ENCODE measurements around the gene POLD1. TPM values are rescaled to one million over a fixed set of nuclear protein-coding genes. Genes with fewer than 3 reads are reported as not detected.

The POLD1 gene
- total RNA-seq, 1 donor from 2014 or later = 91.8 TPM

DNA sequence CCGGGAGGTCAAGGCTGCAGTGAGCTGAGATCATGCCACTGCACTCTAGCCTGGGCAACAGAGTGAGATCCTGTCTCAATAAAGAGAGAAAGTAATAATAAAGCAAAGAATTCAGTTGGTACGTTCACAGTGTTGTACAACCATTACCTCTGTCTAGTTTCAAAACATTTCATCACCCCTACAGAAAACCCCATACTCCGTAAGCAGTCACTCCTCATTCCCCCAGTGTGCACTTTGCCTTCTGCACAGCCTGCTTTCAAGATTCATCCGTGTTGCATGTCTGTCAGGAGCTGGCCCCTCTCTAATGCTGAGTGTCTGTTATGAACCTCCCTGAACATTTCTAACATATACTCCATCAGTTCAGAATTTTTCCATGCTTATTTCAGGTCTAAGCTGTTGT lies 9.4 kb downstream of the POLD1 start:
- no peak for DNase-seq (ENCODE audit: extremely low spot score, unreplicated experiment)
- H3K4me1 Mint-ChIP-seq (ENCODE audit: unreplicated experiment) = peaks cover 4% of the 10 kb centered on the region
- H3K36me3 Mint-ChIP-seq = peaks cover 26% of the 10 kb centered on the region

GRCh38 chr19:50394017-50394416 lies 9.9 kb downstream of the POLD1 start:
- Mint-ChIP-seq H3K36me3 (peaks cover 26% of the 10 kb centered on the region), H3K27ac (no peak overlapping the region), H3K4me1 (ENCODE audit: unreplicated experiment) (peaks cover 4% of the 10 kb centered on the region), H3K27me3 (no peaks in the 10 kb centered on the region), H3K9me3 (no peaks in the 10 kb centered on the region), H3K4me3 (no peak overlapping the region)
- TF ChIP-seq, protein P1, sequence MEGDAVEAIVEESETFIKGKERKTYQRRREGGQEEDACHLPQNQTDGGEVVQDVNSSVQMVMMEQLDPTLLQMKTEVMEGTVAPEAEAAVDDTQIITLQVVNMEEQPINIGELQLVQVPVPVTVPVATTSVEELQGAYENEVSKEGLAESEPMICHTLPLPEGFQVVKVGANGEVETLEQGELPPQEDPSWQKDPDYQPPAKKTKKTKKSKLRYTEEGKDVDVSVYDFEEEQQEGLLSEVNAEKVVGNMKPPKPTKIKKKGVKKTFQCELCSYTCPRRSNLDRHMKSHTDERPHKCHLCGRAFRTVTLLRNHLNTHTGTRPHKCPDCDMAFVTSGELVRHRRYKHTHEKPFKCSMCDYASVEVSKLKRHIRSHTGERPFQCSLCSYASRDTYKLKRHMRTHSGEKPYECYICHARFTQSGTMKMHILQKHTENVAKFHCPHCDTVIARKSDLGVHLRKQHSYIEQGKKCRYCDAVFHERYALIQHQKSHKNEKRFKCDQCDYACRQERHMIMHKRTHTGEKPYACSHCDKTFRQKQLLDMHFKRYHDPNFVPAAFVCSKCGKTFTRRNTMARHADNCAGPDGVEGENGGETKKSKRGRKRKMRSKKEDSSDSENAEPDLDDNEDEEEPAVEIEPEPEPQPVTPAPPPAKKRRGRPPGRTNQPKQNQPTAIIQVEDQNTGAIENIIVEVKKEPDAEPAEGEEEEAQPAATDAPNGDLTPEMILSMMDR (conservative IDR thresholded peaks at IDR 0.05) = no peak
- no peak for DNase-seq (ENCODE audit: extremely low spot score, unreplicated experiment)

More for the DNA sequence above, 9.4 kb downstream of the POLD1 start:
- Mint-ChIP-seq H3K27me3 (no peaks in the 10 kb centered on the region), H3K4me3 (no peak overlapping the region), H3K9me3 (no peaks in the 10 kb centered on the region), H3K27ac (no peak overlapping the region)
- TF ChIP-seq, protein P1 (conservative IDR thresholded peaks at IDR 0.05) = no peak

GRCh38 chr19:50398675-50399367 lies 14.7 kb downstream of the POLD1 start:
- Mint-ChIP-seq H3K9me3 (no peaks in the 10 kb centered on the region), H3K36me3 (peaks cover 18% of the 10 kb centered on the region), H3K4me3 (no peak overlapping the region), H3K27me3 (no peaks in the 10 kb centered on the region), H3K4me1 (ENCODE audit: unreplicated experiment) (peaks cover 4% of the 10 kb centered on the region), H3K27ac (no peak overlapping the region)
- TF ChIP-seq, protein P1 (conservative IDR thresholded peaks at IDR 0.05) = no peak
- no peak for DNase-seq (ENCODE audit: extremely low spot score, unreplicated experiment)

DNA sequence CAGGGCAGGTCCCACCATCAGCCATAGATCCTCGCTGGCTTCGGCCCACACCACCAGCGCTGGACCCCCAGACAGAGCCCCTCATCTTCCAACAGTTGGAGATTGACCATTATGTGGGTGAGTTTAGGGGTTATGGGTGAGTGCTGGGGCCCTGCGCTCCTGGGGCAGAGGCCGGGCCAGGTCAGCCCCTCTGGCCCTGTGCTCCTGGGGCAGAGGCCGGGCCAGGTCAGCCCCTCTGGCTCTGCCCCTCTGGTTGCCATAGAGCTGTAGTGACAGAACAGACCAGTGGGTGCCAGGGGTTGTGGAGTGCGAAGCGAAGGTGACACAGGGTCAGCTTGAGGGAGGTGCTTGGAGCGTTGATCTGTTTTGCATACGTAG lies 15.2 kb downstream of the POLD1 start:
- H3K4me1 Mint-ChIP-seq (ENCODE audit: unreplicated experiment) = peaks cover 4% of the 10 kb centered on the region

DNA sequence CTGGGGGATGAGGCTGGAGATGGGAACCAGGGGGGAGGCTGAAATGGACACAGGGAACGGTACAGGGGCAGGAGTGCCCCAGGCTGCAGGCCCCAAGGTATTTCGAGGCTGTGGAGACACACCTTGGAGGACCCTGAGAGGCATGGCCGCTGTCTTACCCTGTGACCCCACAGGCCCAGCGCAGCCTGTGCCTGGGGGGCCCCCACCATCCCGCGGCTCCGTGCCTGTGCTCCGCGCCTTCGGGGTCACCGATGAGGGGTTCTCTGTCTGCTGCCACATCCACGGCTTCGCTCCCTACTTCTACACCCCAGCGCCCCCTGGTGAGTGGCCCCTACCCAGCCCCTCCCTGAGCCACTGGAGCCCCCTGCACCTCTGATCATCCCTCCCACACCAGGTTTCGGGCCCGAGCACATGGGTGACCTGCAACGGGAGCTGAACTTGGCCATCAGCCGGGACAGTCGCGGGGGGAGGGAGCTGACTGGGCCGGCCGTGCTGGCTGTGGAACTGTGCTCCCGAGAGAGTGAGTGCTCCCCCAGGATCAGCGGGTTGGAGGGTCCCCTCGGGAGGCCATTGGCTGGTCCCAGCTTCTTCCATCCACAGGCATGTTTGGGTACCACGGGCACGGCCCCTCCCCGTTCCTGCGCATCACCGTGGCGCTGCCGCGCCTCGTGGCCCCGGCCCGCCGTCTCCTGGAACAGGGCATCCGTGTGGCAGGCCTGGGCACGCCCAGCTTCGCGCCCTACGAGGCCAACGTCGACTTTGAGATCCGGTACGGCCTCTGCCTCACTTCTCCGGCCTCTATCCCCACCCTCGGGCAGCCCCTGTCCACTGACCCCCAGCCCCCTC lies 17.7 kb downstream of the POLD1 start:
- peak; percentile 68 for DNase-seq (ENCODE audit: extremely low spot score, unreplicated experiment)
- TF ChIP-seq, protein P1 (conservative IDR thresholded peaks at IDR 0.05) = no peak
- Mint-ChIP-seq H3K36me3 (peaks cover 14% of the 10 kb centered on the region), H3K9me3 (no peaks in the 10 kb centered on the region), H3K27me3 (no peaks in the 10 kb centered on the region), H3K27ac (no peak overlapping the region), H3K4me1 (ENCODE audit: unreplicated experiment) (peaks cover 4% of the 10 kb centered on the region), H3K4me3 (no peak overlapping the region)

More for the DNA sequence above, 15.2 kb downstream of the POLD1 start:
- H3K36me3 Mint-ChIP-seq = peaks cover 14% of the 10 kb centered on the region
- H3K4me3 Mint-ChIP-seq = no peak overlapping the region
- H3K27ac Mint-ChIP-seq = no peak overlapping the region
- no peaks in the 10 kb centered on the region for H3K9me3 Mint-ChIP-seq
- H3K27me3 Mint-ChIP-seq = no peaks in the 10 kb centered on the region
- TF ChIP-seq, protein P1 (conservative IDR thresholded peaks at IDR 0.05) = no peak
- DNase-seq (ENCODE audit: extremely low spot score, unreplicated experiment) = no peak
